Hepatocyte (in vitro differentiated cells): ENCODE data around the gene MLST8. TPM values are rescaled to one million over a fixed set of nuclear protein-coding genes. Genes with fewer than 3 reads are reported as not detected.

Experiments used
- DNase-seq: peaks from one replicate; pipeline ENCODE4 v3.0.0-alpha.2; 2016; ENCODE audit warnings: low spot score
- H2AFZ ChIP-seq: fragments of 200-600 bp; sonication (generic); 2 replicates; pipeline ENCODE4 v1.6.0; 2016; ENCODE audit warnings: antibody characterized with exemption, mild to moderate bottlenecking
- H3K27ac ChIP-seq: fragments of 200-600 bp; sonication (generic); 2 replicates; pipeline ENCODE4 v1.5.1; 2016; ENCODE audit warnings: mild to moderate bottlenecking
- H3K27me3 ChIP-seq: fragments of 200-600 bp; sonication (generic); 2 replicates; pipeline ENCODE4 v1.6.1; 2016
- H3K36me3 ChIP-seq: fragments of 200-600 bp; sonication (generic); replicated peaks from 2 replicates; pipeline ENCODE4 v1.5.1; 2016; ENCODE audit warnings: low read depth; ENCODE audit not compliant: insufficient read depth
- H3K4me1 ChIP-seq: fragments of 200-600 bp; sonication (generic); 2 replicates; pipeline ENCODE4 v1.5.1; 2016; ENCODE audit warnings: mild to moderate bottlenecking, moderate library complexity; ENCODE audit not compliant: insufficient read depth
- H3K4me2 ChIP-seq: fragments of 200-600 bp; sonication (generic); 2 replicates; pipeline ENCODE4 v1.6.0; 2016
- H3K4me3 ChIP-seq: fragments of 200-600 bp; sonication (generic); 2 replicates; pipeline ENCODE4 v1.5.1; 2016; ENCODE audit warnings: mild to moderate bottlenecking
- H3K79me2 ChIP-seq: fragments of 200-600 bp; sonication (generic); 2 replicates; pipeline ENCODE4 v1.6.0; 2017; ENCODE audit warnings: mild to moderate bottlenecking
- H3K9me2 ChIP-seq: fragments of 200-600 bp; sonication (generic); replicated peaks from 2 replicates; pipeline ENCODE4 v1.6.0; 2017; ENCODE audit warnings: mild to moderate bottlenecking; ENCODE audit not compliant: insufficient read depth
- H3K9me3 ChIP-seq: fragments of 200-600 bp; sonication (generic); 2 replicates; pipeline ENCODE4 v1.5.1; 2016; ENCODE audit warnings: low read depth, mild to moderate bottlenecking
- H4K20me1 ChIP-seq: fragments of 200-600 bp; sonication (generic); 2 replicates; pipeline ENCODE4 v1.6.0; 2016; ENCODE audit warnings: mild to moderate bottlenecking; ENCODE audit not compliant: insufficient read depth, poor library complexity, severe bottlenecking
- EZH2 ChIP-seq: fragments of 200-600 bp; sonication (generic); IDR thresholded peaks from 2 replicates; pipeline ENCODE4 v1.6.1; 2016; ENCODE audit warnings: antibody characterized with exemption, mild to moderate bottlenecking, borderline replicate concordance
- EZH2phosphoT487 ChIP-seq: fragments of 200-600 bp; sonication (generic); IDR thresholded peaks from one replicate; pipeline ENCODE4 v1.6.1; 2018; ENCODE audit warnings: antibody characterized with exemption, mild to moderate bottlenecking, low read depth, moderate library complexity; ENCODE audit not compliant: unreplicated experiment, severe bottlenecking
- WGBS: methylation state at CpG from one replicate; pipeline ENCODE4 v1.1.6; 2016; ENCODE audit warnings: low lambda C conversion rate; ENCODE audit errors: missing lambda C conversion rate; 5-methylcytosine and 5-hydroxymethylcytosine counted together
- polyA plus RNA-seq: library from polyadenylated mRNA; unstranded; fragments of >200 nt; fragmentation: Nextera tagmentation; extraction: Ambion mirVana; gene quantifications from 2 replicates; pipeline ENCODE4 v1.2.1, GENCODE V29; 2016
- total RNA-seq: library from RNA; depleted of rRNA; stranded (reverse); fragments of >200 nt; gene quantifications from 2 replicates; pipeline ENCODE4 v1.2.3, GENCODE V29; 2014
- TF ChIP-seq, protein P1 (sequence below): fragments of 200-600 bp; sonication (generic); IDR thresholded peaks from 2 replicates; pipeline ENCODE4 v1.5.1; 2016; ENCODE audit warnings: antibody characterized with exemption, mild to moderate bottlenecking; ENCODE audit not compliant: poor library complexity

Gene MLST8
- total and polyA plus RNA-seq, 2 experiments from 2014 or later: 28.3 to 88.3 TPM

GRCh38 chr16:2223221-2223941, 18.1 kb downstream of the MLST8 start, which contains the start of gene E4F1:
TSS of gene E4F1 (plus strand) at chr16:2223591. CDS start at chr16:2223614, 23 bp downstream.
- no peaks in the 10 kb centered on the region for H3K36me3 ChIP-seq

GRCh38 chr16:2223942-2224486, 18.8 kb downstream of the MLST8 start:
- peaks cover 17% of the 10 kb centered on the region for H4K20me1 ChIP-seq
- H3K4me3 ChIP-seq: peak overlapping the region; percentile 58
- peak overlapping the region; percentile 80 for H3K27ac ChIP-seq
- peak overlapping the region; percentile 67 for H2AFZ ChIP-seq
- peaks cover 13% of the 10 kb centered on the region for H3K4me1 ChIP-seq
- no peaks in the 10 kb centered on the region for H3K27me3 ChIP-seq
- H3K36me3 ChIP-seq: no peaks in the 10 kb centered on the region
- peak overlapping the region; percentile 90 for H3K4me2 ChIP-seq
- DNase-seq: peak; percentile 79
- TF ChIP-seq, protein P1, sequence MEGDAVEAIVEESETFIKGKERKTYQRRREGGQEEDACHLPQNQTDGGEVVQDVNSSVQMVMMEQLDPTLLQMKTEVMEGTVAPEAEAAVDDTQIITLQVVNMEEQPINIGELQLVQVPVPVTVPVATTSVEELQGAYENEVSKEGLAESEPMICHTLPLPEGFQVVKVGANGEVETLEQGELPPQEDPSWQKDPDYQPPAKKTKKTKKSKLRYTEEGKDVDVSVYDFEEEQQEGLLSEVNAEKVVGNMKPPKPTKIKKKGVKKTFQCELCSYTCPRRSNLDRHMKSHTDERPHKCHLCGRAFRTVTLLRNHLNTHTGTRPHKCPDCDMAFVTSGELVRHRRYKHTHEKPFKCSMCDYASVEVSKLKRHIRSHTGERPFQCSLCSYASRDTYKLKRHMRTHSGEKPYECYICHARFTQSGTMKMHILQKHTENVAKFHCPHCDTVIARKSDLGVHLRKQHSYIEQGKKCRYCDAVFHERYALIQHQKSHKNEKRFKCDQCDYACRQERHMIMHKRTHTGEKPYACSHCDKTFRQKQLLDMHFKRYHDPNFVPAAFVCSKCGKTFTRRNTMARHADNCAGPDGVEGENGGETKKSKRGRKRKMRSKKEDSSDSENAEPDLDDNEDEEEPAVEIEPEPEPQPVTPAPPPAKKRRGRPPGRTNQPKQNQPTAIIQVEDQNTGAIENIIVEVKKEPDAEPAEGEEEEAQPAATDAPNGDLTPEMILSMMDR: peak; percentile 31
- TF ChIP-seq EZH2phosphoT487: no peak
- H3K79me2 ChIP-seq: peaks cover 40% of the 10 kb centered on the region
- H3K9me3 ChIP-seq: no peaks in the 10 kb centered on the region
- 10% methylated on average over 21 of the region's 22 CpGs for whole genome bisulfite sequencing
- no peaks in the 10 kb centered on the region for H3K9me2 ChIP-seq

More at GRCh38 chr16:2223221-2223941, 18.1 kb downstream of the MLST8 start, which contains the start of gene E4F1:
- peak within 1 kb of the TSS; percentile 80 for H3K27ac ChIP-seq
- peak within 1 kb of the TSS; percentile 67 for H2AFZ ChIP-seq
- H3K4me2 ChIP-seq: peak within 1 kb of the TSS; percentile 90
- no peaks in the 10 kb centered on the region for H3K9me3 ChIP-seq
- DNase-seq: peak; percentile 100
- WGBS: 1% methylated on average over 50 of the region's 82 CpGs
- H3K4me1 ChIP-seq: peaks cover 13% of the 10 kb centered on the region
- H3K9me2 ChIP-seq: no peaks in the 10 kb centered on the region
- H3K4me3 ChIP-seq: peak within 1 kb of the TSS; percentile 58
- TF ChIP-seq, protein P1: no peak
- TF ChIP-seq EZH2phosphoT487: no peak
- TF ChIP-seq EZH2: no peak
- H3K27me3 ChIP-seq: no peaks in the 10 kb centered on the region
- peaks cover 17% of the 10 kb centered on the region for H4K20me1 ChIP-seq
- H3K79me2 ChIP-seq: peaks cover 40% of the 10 kb centered on the region

DNA sequence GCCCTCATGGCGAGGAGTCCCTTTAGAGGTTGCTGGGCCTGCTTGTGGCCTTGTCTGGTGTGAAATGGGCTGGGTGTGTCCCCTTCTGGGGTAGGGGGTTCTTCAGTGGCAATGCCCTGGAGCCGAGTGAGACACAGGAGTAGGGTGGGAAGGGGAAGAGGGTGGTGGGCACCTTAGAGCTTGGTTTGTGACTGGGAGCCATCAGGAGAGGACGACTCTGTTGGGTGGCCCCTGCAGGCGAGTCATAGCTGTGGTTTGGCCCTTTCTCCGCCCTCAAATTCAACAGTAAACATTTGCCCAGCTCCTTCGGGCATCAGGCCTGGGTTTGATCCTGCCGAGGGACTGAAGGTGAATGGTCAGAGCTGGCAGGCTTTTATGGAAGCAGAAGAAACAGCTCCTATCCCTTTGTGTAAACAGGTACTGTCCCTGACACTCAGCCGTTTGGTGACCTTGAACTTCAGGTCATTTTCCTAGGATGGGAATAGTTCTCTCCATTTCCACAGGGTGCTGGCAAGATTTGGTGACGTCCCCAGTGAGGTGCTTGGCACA, 21.1 kb downstream of the MLST8 start:
- Histone ChIP-seq H3K4me1 (peaks cover 13% of the 10 kb centered on the region), H3K4me3 (no peak overlapping the region), H3K4me2 (peak overlapping the region; percentile 23), H2AFZ (no peak overlapping the region), H3K79me2 (peaks cover 40% of the 10 kb centered on the region), H3K36me3 (no peaks in the 10 kb centered on the region), H3K9me3 (no peaks in the 10 kb centered on the region), H3K9me2 (no peaks in the 10 kb centered on the region), H4K20me1 (peaks cover 17% of the 10 kb centered on the region), H3K27ac (no peak overlapping the region), H3K27me3 (no peaks in the 10 kb centered on the region)
- TF ChIP-seq, protein P1: no peak
- DNase-seq: no peak
- 66% methylated on average over 9 of the region's 9 CpGs for WGBS
